ENCODE results near the gene RBM6. TPM values are rescaled to one million over a fixed set of nuclear protein-coding genes. Genes with fewer than 3 reads are reported as not detected.

RBM6 gene
- total and polyA plus RNA-seq, 9 of the 15 experiments (the other 6 are each of a cell fraction or from before 2014, with no cell fraction given): 19.9 to 82.2 (median 57.8) TPM

DNA sequence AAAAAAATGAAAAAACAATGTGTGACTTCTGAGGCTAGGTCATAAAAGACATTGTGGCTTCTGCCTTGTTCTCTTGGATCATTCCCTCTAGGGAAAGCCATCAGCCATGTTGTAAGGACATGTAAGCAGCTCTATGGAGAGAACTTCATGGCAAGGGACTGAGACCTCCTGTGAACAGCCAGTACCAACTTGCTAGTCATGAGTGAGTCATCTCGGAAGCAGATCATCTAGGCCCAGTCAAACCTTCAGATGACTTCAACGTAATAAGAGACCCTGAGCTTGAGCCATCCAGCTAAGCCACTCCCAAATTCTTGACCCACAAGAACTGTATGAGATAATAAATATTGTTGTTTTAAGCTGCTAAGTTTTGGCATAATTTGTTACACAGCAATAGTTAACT is 15.3 kb upstream of the RBM6 start (continued):
- TF ChIP-seq, protein P1, sequence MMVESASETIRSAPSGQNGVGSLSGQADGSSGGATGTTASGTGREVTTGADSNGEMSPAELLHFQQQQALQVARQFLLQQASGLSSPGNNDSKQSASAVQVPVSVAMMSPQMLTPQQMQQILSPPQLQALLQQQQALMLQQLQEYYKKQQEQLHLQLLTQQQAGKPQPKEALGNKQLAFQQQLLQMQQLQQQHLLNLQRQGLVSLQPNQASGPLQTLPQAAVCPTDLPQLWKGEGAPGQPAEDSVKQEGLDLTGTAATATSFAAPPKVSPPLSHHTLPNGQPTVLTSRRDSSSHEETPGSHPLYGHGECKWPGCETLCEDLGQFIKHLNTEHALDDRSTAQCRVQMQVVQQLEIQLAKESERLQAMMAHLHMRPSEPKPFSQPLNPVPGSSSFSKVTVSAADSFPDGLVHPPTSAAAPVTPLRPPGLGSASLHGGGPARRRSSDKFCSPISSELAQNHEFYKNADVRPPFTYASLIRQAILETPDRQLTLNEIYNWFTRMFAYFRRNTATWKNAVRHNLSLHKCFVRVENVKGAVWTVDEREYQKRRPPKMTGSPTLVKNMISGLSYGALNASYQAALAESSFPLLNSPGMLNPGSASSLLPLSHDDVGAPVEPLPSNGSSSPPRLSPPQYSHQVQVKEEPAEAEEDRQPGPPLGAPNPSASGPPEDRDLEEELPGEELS (CRISPR knock-in tag; IDR thresholded peaks at IDR 0.05; ENCODE audit: borderline replicate concordance): no peak
- 0 out of 2 replicates have a peak, but pooled peaks have one; percentile 16 for TF ChIP-seq C11orf30 (IDR thresholded peaks at IDR 0.05; ENCODE audit: low read depth)
- TF ChIP-seq, protein P2, sequence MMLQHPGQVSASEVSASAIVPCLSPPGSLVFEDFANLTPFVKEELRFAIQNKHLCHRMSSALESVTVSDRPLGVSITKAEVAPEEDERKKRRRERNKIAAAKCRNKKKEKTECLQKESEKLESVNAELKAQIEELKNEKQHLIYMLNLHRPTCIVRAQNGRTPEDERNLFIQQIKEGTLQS (IDR thresholded peaks at IDR 0.05): peak; percentile 91
- TF ChIP-seq, protein P2 (CRISPR knock-in tag; conservative IDR thresholded peaks at IDR 0.05): no peak
- TF ChIP-seq TAF7 (tag; IDR thresholded peaks at IDR 0.05): no peak
- no peak for TF ChIP-seq KDM4B (IDR thresholded peaks at IDR 0.05; ENCODE audit: borderline replicate concordance in 2 of 2, low read depth in 1 of 2)
- no peak for TF ChIP-seq XRCC5 (IDR thresholded peaks at IDR 0.05; ENCODE audit: low read depth, low read length)
- TF ChIP-seq, protein P3, sequence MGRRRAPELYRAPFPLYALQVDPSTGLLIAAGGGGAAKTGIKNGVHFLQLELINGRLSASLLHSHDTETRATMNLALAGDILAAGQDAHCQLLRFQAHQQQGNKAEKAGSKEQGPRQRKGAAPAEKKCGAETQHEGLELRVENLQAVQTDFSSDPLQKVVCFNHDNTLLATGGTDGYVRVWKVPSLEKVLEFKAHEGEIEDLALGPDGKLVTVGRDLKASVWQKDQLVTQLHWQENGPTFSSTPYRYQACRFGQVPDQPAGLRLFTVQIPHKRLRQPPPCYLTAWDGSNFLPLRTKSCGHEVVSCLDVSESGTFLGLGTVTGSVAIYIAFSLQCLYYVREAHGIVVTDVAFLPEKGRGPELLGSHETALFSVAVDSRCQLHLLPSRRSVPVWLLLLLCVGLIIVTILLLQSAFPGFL (CRISPR knock-in tag; IDR thresholded peaks at IDR 0.05): no peak
- no peak for TF ChIP-seq MCM2 (IDR thresholded peaks at IDR 0.05; ENCODE audit: low read depth)
- no peak for TF ChIP-seq MAFF (IDR thresholded peaks at IDR 0.05; ENCODE audit: low read length)
- TF ChIP-seq HMG20B (CRISPR knock-in tag; IDR thresholded peaks at IDR 0.05): no peak
- TF ChIP-seq, protein P4, sequence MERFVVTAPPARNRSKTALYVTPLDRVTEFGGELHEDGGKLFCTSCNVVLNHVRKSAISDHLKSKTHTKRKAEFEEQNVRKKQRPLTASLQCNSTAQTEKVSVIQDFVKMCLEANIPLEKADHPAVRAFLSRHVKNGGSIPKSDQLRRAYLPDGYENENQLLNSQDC (CRISPR knock-in tag; IDR thresholded peaks at IDR 0.05): no peak
- no peak for TF ChIP-seq POLR2AphosphoS5 (IDR thresholded peaks at IDR 0.05; ENCODE audit: control insufficient read depth, insufficient read depth, low read depth, low read length)
- peak; percentile 64 for TF ChIP-seq SMARCE1 (IDR thresholded peaks at IDR 0.05)
- TF ChIP-seq, protein P5, sequence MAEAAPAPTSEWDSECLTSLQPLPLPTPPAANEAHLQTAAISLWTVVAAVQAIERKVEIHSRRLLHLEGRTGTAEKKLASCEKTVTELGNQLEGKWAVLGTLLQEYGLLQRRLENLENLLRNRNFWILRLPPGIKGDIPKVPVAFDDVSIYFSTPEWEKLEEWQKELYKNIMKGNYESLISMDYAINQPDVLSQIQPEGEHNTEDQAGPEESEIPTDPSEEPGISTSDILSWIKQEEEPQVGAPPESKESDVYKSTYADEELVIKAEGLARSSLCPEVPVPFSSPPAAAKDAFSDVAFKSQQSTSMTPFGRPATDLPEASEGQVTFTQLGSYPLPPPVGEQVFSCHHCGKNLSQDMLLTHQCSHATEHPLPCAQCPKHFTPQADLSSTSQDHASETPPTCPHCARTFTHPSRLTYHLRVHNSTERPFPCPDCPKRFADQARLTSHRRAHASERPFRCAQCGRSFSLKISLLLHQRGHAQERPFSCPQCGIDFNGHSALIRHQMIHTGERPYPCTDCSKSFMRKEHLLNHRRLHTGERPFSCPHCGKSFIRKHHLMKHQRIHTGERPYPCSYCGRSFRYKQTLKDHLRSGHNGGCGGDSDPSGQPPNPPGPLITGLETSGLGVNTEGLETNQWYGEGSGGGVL (CRISPR knock-in tag; IDR thresholded peaks at IDR 0.05): no peak
- no peak for TF ChIP-seq SPI1 (IDR thresholded peaks at IDR 0.05; ENCODE audit: borderline replicate concordance, low read depth, low read length)
- TF ChIP-seq NR3C1 (CRISPR knock-in tag; IDR thresholded peaks at IDR 0.05): no peak
- TF ChIP-seq POLR3A (IDR thresholded peaks at IDR 0.05; ENCODE audit: borderline replicate concordance, extremely low read depth, insufficient read depth, insufficient read length): no peak
- TF ChIP-seq PYGO2 (tag; IDR thresholded peaks at IDR 0.05): no peak
- TF ChIP-seq, protein P6, sequence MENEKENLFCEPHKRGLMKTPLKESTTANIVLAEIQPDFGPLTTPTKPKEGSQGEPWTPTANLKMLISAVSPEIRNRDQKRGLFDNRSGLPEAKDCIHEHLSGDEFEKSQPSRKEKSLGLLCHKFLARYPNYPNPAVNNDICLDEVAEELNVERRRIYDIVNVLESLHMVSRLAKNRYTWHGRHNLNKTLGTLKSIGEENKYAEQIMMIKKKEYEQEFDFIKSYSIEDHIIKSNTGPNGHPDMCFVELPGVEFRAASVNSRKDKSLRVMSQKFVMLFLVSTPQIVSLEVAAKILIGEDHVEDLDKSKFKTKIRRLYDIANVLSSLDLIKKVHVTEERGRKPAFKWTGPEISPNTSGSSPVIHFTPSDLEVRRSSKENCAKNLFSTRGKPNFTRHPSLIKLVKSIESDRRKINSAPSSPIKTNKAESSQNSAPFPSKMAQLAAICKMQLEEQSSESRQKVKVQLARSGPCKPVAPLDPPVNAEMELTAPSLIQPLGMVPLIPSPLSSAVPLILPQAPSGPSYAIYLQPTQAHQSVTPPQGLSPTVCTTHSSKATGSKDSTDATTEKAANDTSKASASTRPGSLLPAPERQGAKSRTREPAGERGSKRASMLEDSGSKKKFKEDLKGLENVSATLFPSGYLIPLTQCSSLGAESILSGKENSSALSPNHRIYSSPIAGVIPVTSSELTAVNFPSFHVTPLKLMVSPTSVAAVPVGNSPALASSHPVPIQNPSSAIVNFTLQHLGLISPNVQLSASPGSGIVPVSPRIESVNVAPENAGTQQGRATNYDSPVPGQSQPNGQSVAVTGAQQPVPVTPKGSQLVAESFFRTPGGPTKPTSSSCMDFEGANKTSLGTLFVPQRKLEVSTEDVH (IDR thresholded peaks at IDR 0.05; ENCODE audit: low read depth, partially characterized antibody): no peak
